ENCODE data around the gene DNAI4. TPM values are rescaled to one million over a fixed set of nuclear protein-coding genes. Genes with fewer than 3 reads are reported as not detected.

The DNAI4 gene
- total and polyA plus RNA-seq, 9 of the 15 experiments (the other 6 are each of a cell fraction or from before 2014, with no cell fraction given): 0.57 to 4.8 (median 2.6) TPM; not detected in 1

- TF ChIP-seq, protein P1, sequence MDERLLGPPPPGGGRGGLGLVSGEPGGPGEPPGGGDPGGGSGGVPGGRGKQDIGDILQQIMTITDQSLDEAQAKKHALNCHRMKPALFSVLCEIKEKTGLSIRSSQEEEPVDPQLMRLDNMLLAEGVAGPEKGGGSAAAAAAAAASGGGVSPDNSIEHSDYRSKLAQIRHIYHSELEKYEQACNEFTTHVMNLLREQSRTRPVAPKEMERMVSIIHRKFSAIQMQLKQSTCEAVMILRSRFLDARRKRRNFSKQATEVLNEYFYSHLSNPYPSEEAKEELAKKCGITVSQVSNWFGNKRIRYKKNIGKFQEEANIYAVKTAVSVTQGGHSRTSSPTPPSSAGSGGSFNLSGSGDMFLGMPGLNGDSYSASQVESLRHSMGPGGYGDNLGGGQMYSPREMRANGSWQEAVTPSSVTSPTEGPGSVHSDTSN (CRISPR knock-in tag; IDR thresholded peaks at IDR 0.05; ENCODE audit: low read depth): no peak
- TF ChIP-seq, protein P1 (tag; conservative IDR thresholded peaks at IDR 0.05; ENCODE audit: low read depth): peak; percentile 83
- TF ChIP-seq ZNF644 (tag; IDR thresholded peaks at IDR 0.05; ENCODE audit: low read depth): peak; percentile 81; the same call in 1 of the 2 replicates
- no peak for TF ChIP-seq ARID2 (IDR thresholded peaks at IDR 0.05)
- TF ChIP-seq ZNF316 (IDR thresholded peaks at IDR 0.05): no peak
- TF ChIP-seq TARDBP (IDR thresholded peaks at IDR 0.05): no peak; the same call in 1 of the 2 replicates
- TF ChIP-seq, protein P2, sequence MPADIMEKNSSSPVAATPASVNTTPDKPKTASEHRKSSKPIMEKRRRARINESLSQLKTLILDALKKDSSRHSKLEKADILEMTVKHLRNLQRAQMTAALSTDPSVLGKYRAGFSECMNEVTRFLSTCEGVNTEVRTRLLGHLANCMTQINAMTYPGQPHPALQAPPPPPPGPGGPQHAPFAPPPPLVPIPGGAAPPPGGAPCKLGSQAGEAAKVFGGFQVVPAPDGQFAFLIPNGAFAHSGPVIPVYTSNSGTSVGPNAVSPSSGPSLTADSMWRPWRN (IDR thresholded peaks at IDR 0.05; ENCODE audit: low read depth): peak; percentile 97
- TF ChIP-seq ZKSCAN3 (CRISPR knock-in tag; IDR thresholded peaks at IDR 0.05): no peak
- no peak for TF ChIP-seq TAF15 (IDR thresholded peaks at IDR 0.05; ENCODE audit: low read depth, low read length)
- TF ChIP-seq FOXJ2 (tag; IDR thresholded peaks at IDR 0.05): peak; percentile 48
- no peak for TF ChIP-seq BRD4 (IDR thresholded peaks at IDR 0.05)
- TF ChIP-seq, protein P3, sequence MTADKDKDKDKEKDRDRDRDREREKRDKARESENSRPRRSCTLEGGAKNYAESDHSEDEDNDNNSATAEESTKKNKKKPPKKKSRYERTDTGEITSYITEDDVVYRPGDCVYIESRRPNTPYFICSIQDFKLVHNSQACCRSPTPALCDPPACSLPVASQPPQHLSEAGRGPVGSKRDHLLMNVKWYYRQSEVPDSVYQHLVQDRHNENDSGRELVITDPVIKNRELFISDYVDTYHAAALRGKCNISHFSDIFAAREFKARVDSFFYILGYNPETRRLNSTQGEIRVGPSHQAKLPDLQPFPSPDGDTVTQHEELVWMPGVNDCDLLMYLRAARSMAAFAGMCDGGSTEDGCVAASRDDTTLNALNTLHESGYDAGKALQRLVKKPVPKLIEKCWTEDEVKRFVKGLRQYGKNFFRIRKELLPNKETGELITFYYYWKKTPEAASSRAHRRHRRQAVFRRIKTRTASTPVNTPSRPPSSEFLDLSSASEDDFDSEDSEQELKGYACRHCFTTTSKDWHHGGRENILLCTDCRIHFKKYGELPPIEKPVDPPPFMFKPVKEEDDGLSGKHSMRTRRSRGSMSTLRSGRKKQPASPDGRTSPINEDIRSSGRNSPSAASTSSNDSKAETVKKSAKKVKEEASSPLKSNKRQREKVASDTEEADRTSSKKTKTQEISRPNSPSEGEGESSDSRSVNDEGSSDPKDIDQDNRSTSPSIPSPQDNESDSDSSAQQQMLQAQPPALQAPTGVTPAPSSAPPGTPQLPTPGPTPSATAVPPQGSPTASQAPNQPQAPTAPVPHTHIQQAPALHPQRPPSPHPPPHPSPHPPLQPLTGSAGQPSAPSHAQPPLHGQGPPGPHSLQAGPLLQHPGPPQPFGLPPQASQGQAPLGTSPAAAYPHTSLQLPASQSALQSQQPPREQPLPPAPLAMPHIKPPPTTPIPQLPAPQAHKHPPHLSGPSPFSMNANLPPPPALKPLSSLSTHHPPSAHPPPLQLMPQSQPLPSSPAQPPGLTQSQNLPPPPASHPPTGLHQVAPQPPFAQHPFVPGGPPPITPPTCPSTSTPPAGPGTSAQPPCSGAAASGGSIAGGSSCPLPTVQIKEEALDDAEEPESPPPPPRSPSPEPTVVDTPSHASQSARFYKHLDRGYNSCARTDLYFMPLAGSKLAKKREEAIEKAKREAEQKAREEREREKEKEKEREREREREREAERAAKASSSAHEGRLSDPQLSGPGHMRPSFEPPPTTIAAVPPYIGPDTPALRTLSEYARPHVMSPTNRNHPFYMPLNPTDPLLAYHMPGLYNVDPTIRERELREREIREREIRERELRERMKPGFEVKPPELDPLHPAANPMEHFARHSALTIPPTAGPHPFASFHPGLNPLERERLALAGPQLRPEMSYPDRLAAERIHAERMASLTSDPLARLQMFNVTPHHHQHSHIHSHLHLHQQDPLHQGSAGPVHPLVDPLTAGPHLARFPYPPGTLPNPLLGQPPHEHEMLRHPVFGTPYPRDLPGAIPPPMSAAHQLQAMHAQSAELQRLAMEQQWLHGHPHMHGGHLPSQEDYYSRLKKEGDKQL (CRISPR knock-in tag; IDR thresholded peaks at IDR 0.05; ENCODE audit: borderline replicate concordance): no peak
- peak; percentile 86 for TF ChIP-seq TFE3 (CRISPR knock-in tag; IDR thresholded peaks at IDR 0.05)
- TF ChIP-seq SMARCA4 (IDR thresholded peaks at IDR 0.05): peak; percentile 91
- TF ChIP-seq CBX3 (IDR thresholded peaks at IDR 0.05; ENCODE audit: borderline replicate concordance in 1 of 2, low read length in 2 of 2): no peak
- peak; percentile 79; the same call in 1 of the 2 replicates for TF ChIP-seq POLR2AphosphoS5 (IDR thresholded peaks at IDR 0.05; ENCODE audit: control insufficient read depth, insufficient read depth, low read depth, low read length)
- TF ChIP-seq PHB2 (IDR thresholded peaks at IDR 0.05; ENCODE audit: low read depth): peak; percentile 75; the same call in 1 of the 2 replicates
- no peak for TF ChIP-seq SRSF1 (IDR thresholded peaks at IDR 0.05; ENCODE audit: low read depth, low read length)
- no peak for TF ChIP-seq ZNF586 (CRISPR knock-in tag; conservative IDR thresholded peaks at IDR 0.05)
- TF ChIP-seq EGR1 (conservative IDR thresholded peaks at IDR 0.05): no peak
Measured at GRCh38 chr1:66916320-66916719, 8.3 kb downstream of the DNAI4 start (continued).
